ENCODE results near the gene EXD1. TPM values are rescaled to one million over a fixed set of nuclear protein-coding genes. Genes with fewer than 3 reads are reported as not detected.

The EXD1 gene
- total and polyA plus RNA-seq, 2 of the 13 experiments (the other 11 are each of a cell fraction or from before 2014, with no cell fraction given) = not detected

GRCh38 chr15:41230650-41231421, at the start of gene EXD1, which contains the start of gene CHP1 (continued):
- no peak for TF ChIP-seq AFF4 (CRISPR knock-in tag; IDR thresholded peaks at IDR 0.05)
- peak; percentile 67 for TF ChIP-seq PHF20 (CRISPR knock-in tag; IDR thresholded peaks at IDR 0.05)
- TF ChIP-seq ZHX2 (IDR thresholded peaks at IDR 0.05; ENCODE audit: low read depth) = no peak; the same call in 1 of the 2 replicates
- TF ChIP-seq ZHX2 (CRISPR knock-in tag; IDR thresholded peaks at IDR 0.05; ENCODE audit: borderline replicate concordance) = no peak
- peak; percentile 95 for TF ChIP-seq ZNF337 (CRISPR knock-in tag; IDR thresholded peaks at IDR 0.05; ENCODE audit: borderline replicate concordance, low read depth)
- peak; percentile 65; the same call in 1 of the 2 replicates for TF ChIP-seq RFX5 (IDR thresholded peaks at IDR 0.05; ENCODE audit: low read depth, low read length)
- 0 out of 2 replicates have a peak, but pooled peaks have one; percentile 4 for TF ChIP-seq TP53 (CRISPR knock-in tag; conservative IDR thresholded peaks at IDR 0.05)
- TF ChIP-seq ZNF879 (CRISPR knock-in tag; IDR thresholded peaks at IDR 0.05) = peak; percentile 69; the same call in 1 of the 2 replicates
- TF ChIP-seq HNRNPK (IDR thresholded peaks at IDR 0.05; ENCODE audit: low read depth, low read length, poor library complexity, severe bottlenecking) = peak; percentile 89
- TF ChIP-seq THAP11 (CRISPR knock-in tag; IDR thresholded peaks at IDR 0.05) = peak; percentile 81
- TF ChIP-seq CBX1 (IDR thresholded peaks at IDR 0.05; ENCODE audit: low read depth) = peak; percentile 38
- 0 out of 2 replicates have a peak, but pooled peaks have one; percentile 36 for TF ChIP-seq TSC22D2 (CRISPR knock-in tag; IDR thresholded peaks at IDR 0.05; ENCODE audit: borderline replicate concordance)
- TF ChIP-seq ZNF776 (CRISPR knock-in tag; IDR thresholded peaks at IDR 0.05) = peak; percentile 91; the same call in 1 of the 2 replicates
- no peak for TF ChIP-seq NBN (conservative IDR thresholded peaks at IDR 0.05)
- peak; percentile 86 for TF ChIP-seq SNAPC2 (CRISPR knock-in tag; IDR thresholded peaks at IDR 0.05)
- TF ChIP-seq RNF219 (CRISPR knock-in tag; IDR thresholded peaks at IDR 0.05) = no peak; the same call in 1 of the 2 replicates
- peak; percentile 81 for TF ChIP-seq ZNF614 (CRISPR knock-in tag; IDR thresholded peaks at IDR 0.05; ENCODE audit: borderline replicate concordance)
- peak; percentile 98 for TF ChIP-seq ZNF761 (CRISPR knock-in tag; conservative IDR thresholded peaks at IDR 0.05)

Measured in HepG2 (cell line).